Stimulated activated CD4-positive, alpha-beta T cell treated with anti-CD3 and anti-CD28 coated beads, Interleukin-15, amount 100 ng/mL, for 48 hours (primary cell): ENCODE measurements around the gene MRFAP1L1.
A peak's percentile ranks its signal among the peaks of the same experiment; 100 is the strongest.
"Not testable (repeated sequence)": the region's sequence is repeated elsewhere in the genome, so short reads cannot be mapped to it uniquely, and the experiment has no call there.

Experiments used
- DNase-seq, 2 donors: peaks; one replicate each; pipeline ENCODE4 v3.0.0-alpha.2; 2020; ENCODE audit warnings: low read depth in 2 of 2

Gene MRFAP1L1

GRCh38 chr4:6688879-6689505 is 20.7 kb downstream of the MRFAP1L1 start:
- peak; percentile 71 to 73 for DNase-seq

DNA sequence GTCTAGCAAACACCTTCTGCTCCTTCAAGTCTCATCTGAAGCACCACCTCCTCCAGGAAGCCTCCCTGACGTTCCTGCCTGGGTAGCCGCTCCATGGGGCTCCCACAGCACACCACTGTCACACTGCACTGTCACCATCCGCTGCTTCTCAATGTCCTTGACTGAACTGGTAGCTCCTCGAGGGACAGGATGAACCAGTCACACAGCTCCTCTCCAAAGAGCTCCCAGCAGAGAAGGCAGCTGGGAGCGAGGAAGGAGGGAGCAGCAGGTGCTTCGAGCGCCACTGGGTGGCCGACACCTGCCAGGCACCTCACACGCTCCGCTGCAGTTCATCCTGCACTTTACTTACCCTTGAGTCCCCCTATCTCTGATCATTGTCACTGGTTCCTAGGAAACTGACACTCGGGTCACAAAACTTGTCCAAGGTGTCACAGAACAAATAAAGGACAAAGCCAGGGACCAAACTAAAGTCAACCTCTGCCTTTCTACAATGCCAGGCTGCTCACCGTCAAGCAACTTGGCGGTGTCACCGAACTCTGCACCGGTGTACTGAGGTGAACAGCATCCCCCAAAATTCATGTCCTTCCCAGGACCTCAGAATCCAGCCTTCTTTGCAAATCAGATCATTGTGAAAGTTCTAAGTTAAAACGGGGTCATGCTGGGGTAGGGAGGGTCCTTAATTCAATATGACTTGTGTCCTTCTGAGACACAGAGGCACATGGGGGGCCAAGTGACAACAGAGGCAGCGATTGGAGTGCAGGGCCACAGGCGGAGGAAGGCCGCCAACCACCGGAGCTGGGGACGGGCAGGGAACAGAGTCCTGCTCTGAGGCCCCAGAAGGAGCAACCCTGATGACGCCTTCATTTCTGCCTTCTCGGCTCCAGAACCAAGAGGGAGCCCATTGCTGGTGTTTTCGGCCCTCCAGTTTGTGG is 21.5 kb downstream of the MRFAP1L1 start:
- DNase-seq = no peak

DNA sequence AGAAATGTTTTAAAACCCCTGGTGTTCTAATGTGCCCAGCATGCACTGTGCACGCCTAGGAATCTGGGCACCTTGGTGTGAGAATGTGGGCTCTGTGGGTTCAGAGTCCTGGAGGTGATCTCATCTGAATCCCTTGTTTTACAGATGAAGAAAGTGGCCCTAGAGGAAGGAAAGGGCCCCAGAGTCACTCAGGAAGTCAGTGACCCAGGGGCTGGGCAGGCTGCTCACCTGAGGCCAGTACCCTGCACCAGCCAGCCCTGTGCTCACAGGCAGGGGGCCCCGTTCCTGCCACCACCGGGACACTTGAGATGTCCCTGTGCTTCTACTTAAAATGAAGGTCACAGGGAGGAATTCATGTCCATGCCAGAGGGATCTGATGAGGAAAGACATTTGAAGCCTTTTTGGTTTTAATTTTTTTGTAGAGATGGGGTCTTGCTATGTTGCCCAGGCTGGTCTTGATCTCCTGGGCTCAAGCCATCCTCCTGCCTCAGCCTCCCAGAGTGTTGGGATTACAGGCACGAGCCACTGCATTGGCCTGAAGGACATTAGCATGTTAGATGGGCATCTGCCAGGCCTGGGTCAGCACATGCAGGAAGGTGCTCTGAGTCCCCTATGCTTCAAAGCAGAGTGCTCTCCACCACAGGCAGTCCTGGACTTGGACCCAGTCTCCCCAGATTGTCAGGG is 23.4 kb downstream of the MRFAP1L1 start:
- no peak for DNase-seq

DNA sequence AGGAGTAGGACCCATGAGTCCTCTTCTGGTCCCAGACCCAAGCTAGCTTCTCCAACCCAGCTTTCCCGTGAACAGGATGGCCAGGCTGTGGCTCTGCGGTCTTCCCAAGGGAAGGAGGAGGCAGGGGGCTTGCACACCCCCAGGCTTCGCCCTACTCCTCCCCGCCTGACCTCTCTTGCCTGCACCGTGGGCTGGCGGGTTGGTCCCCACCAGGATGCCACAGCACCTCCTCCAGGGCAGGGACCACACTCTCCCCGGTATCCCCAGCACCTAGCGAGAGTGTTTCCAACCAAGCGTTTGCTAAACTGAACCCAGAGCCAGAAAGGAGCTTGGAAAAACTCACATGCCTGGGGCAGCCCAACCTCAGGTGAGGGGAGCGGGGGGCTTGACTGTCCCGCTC is 25.0 kb downstream of the MRFAP1L1 start:
- no peak for DNase-seq

- no peak for DNase-seq
Observed at GRCh38 chr4:6682862-6683590, 26.6 kb downstream of the MRFAP1L1 start.

- DNase-seq = no peak
Observed at GRCh38 chr4:6681191-6681590, 28.5 kb downstream of the MRFAP1L1 start.

- DNase-seq = no peak
Observed at GRCh38 chr4:6680372-6681034, 29.2 kb downstream of the MRFAP1L1 start.

- no peak for DNase-seq
Observed at GRCh38 chr4:6676722-6677558, 32.7 kb downstream of the MRFAP1L1 start.

DNA sequence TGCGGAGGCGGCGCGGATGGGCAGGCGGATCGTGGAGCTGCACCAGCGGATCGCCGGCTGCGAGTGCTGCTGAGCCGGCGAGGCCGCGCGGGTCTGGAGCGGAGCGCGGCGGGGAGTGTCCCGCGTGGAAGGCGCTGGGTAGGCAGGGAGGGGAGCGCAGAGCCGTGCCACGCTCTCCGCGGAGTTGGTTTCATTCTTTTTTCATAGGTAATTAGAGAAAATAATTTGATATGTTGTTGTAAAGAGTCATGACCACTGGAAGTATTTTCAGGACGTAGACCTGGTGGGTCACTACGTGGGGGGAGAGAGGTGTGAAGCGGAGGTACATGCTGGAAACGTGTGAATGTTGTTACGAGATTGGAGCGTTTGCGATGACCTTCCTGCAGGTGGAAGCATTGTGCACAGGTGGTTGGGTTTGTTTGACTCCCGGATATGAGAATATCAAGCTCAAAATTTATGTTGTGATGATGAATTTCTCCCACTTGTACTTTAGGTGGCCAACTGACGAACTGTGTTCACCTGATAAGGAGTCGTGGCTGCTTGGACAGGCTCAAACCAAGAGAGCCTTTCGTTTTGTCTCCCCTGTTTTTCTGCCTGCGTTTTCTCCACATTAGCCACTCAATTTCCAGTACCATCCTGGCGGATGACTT is 35.0 kb downstream of the MRFAP1L1 start:
- DNase-seq = peak; percentile 40 to 54

- DNase-seq = peak; percentile 91 to 93
Observed at GRCh38 chr4:6673660-6674499, 35.8 kb downstream of the MRFAP1L1 start.

- DNase-seq = peak in 1 of 2 donors; percentile 40
Observed at GRCh38 chr4:6673191-6673659, 36.4 kb downstream of the MRFAP1L1 start.

- not testable (repeated sequence) for DNase-seq
Observed at GRCh38 chr4:6672541-6673190, 37.0 kb downstream of the MRFAP1L1 start.

- DNase-seq = no peak
Observed at GRCh38 chr4:6672131-6672530, 37.5 kb downstream of the MRFAP1L1 start.

- DNase-seq = no peak
Observed at GRCh38 chr4:6671648-6672047, 38.0 kb downstream of the MRFAP1L1 start.

GRCh38 chr4:6668391-6668790 is 41.3 kb downstream of the MRFAP1L1 start:
- DNase-seq = no peak

- DNase-seq = no peak
Observed at GRCh38 chr4:6665320-6665654, 44.4 kb downstream of the MRFAP1L1 start.

GRCh38 chr4:6663596-6664393 is 45.9 kb downstream of the MRFAP1L1 start:
- no peak for DNase-seq

GRCh38 chr4:6662591-6662990 is 47.1 kb downstream of the MRFAP1L1 start:
- no peak for DNase-seq
